Activated CD8-positive, alpha-beta memory T cell treated with anti-CD3 and anti-CD28 coated beads for 24 hours (primary cell): ENCODE results near the gene PIAS4.

Experiments
- DNase-seq: peaks from one replicate; pipeline ENCODE4 v3.0.0-alpha.2; 2020

The PIAS4 gene

DNA sequence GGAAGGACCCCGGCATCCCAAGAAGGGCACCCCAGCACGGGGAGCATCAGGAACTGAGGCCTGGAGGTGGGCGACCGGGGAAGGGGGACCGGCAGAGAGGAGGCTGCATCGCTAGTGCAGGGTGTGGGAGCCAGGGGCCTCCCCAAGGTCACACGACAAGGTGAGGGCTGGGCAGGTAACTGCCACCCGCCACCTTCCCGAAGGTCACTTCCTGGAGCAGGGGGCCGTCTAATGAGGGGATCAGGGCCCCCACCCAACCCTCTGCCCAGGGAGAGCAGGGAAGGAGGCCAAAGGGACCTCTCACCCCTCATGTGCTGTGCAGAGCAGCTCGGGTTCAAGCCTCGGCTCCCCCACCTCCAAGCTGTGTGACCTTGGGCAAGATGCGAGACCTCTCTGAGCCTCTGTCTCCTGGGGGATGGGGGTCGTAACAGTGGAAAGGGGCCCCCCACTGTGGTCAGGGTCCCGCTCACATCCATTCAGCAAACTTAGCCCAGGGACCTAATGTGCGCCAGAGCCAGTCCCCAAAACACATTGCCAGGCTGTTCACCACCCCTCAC is 53.2 kb downstream of the PIAS4 start:
- DNase-seq, result no peak

DNA sequence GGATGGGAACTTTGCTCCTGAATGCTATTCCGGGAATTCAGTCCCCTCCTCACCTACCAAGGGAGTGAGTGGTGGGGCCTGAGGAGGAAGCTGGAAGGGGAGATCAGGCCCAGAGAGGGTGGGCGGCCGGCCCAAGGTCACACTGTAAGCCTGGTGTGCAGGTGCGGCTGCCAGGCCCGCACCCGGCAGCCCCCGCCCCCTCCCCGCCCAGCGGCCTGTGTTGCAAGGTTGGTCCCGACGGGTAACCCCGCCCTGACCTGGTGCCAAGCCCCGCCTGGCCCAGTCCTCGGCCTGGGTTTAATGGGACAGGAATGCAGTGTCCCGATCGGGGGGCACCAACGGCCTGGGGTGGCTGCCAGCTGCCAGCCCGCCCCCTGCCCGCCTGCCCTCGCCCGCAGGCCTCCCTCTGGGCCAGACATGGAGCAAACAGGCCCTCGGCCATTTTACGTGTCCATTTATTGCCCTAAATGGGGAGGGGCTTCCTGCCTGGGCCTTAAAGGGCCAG is 53.7 kb downstream of the PIAS4 start:
- no peak for DNase-seq

DNA sequence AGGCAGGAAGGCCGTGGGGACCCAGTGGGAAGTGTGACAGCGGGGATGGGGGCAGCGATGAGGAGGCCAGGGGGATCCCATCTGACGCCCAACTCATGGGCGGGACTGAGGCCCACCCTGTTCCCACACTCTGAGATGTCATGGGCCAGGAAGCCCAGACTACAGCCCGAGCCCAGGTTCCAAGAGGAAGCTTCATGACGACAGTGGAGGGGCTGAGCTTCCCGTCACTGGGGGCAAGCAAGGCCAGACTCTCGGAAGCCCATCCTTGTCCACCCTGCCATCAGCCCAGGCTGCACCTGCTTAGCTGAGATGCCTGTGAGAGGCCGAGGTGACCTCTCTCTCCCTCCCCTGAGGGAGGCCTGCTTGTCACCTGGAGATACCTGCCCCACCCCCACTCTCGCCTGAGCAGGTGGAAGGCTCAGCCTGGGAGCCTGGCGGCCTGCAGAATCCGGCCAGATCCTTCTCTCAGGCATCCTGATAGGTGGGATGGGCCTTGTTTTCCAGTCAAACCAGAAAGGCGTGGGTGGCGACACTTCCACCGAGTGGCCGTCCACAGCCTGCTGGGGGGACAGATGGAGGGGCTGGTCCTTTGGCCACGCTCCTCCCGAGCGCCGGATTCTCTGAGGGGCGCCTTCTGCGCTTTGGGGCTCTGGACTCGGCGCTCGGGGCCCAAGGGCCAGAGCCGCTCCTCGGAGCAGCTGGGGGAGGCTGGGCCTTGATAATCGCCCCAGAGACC is 54.3 kb downstream of the PIAS4 start:
- no peak for DNase-seq

DNA sequence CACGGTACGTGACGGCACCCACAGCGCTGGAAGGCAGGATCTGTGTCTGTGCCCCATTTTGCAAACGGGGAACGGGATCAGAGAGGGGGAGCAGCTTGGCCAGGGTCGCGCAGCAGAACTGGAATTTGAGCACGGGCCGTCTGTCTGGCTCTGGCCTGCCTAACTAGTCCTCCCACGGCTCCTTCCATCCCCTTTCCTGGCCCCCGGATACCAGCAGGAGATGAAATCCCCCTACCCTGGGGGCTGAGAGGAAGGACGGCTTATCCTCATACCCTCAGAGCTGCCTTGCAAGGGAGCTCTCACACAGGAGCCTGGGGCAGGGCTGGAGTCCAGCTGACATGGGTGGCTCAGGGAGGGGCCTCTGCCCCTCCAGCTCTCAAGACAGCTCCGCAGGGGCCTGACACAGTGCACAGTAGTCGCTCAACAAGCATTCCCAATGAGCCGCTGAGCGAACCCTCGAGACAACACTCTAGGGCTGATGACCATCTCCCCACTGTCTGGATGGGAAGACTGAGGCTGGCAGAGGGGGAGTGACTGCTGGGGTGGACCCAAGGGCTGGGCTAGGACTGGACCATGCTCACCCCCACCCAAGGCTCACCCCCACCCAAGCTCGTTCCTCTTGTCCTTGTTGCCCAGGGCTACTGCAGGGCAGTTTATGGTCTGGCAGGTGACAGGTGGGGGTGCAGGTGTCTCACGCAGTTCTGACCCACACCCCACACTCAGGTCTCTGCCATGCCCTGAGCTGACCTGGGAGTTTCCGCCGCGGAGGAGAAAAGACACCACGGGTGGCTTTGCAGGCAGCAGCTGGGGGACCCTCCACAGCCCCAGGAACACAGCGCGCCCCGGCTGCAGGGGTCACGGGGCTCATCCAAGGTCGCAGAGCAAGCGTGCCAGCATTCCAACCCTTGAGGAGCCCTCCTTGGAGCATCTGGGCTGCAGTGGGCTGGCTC is 55.2 kb downstream of the PIAS4 start:
- DNase-seq, result no peak

DNA sequence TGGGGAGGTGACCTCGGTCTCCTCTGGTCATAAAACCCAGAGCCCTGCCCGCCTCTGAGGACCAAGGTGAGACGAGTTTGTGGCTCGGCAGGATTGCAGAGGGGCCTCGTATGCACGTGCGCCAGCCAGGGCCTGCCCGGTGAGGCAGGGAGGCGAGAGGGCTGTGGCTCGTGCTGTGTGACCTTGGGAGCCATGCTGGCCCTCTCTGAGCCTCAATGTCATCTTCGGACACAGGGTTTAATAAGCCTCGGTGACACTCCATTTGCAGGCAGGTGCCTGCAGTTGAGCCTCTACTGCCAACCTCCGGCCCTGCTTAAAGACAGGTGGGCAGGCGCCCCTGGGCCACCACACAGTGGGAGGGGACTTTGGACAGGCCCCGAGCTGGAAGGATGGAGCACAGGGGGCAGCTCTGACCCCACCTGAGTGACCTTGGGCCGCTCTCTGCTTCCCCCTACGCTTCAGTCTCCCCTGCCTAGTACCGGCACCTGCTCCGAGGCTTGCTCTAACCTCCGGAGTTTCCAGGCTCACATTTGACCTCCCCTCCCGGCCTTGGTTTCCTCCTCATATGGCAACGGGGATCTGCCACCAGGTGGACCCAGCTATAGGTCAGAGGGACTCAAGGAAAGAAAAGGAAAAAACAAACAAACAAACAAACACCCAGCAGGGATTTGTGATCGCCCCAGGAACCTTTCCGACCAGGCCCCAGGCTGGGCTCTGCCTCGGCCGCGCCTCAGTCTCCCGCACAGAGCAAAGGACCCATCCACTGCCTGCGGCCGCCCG is 56.0 kb downstream of the PIAS4 start:
- no peak for DNase-seq

DNA sequence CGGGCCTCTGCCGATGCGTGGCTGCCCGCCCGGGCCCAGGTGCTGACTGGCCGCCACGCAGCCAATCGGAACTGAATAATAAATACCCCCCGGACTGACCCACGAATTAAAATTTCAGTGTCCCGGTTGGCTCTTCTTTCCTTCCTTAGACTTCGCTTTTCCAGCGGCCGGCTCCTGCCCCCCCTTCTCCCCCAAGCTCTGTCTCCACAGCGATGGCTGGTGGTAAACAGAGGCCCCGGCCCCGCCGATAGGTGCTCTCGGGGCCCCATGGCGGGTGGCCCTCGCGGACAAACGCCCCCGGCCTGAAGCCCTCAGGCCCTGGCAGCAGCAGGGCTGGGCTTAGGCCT is 56.6 kb downstream of the PIAS4 start:
- no peak for DNase-seq

DNA sequence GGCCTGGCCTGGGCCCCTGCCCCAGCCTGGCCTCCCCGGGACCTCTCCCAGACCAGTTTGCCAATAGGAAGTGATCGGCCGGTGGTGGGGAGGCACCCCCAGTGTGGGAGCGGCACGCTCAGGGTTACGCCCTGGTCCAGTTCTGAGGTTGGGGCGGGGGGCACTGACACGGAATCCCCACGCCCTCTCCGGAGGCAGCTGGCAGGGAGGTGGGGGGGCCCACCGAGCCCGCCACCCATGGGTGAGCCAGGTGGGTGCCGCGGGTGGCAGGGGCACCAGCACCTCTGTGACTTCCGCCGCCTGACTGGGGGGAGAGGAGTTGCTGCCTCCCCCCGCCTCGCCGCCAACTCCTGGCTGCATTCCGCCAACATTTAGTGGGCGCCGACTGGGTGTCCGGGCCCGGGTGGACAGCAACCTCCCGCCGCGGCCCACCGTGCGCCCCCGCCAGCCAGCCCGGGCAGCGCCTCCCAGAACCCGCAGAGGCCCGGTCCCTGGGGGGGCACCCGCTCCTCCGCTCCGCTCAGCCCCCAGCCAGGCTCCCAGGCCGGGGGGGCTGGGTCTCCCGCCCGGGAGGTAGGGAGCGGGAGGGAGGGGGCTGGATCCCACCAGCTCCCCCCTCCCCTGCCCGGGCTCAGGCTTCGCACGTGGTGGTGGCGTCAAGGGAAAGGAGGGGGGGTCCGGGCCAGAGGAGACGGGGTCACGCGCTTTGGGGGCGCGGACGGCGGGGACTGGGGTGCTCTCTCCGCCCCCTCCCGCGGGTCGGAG is 57.1 kb downstream of the PIAS4 start:
- peak; percentile 80 for DNase-seq

DNA sequence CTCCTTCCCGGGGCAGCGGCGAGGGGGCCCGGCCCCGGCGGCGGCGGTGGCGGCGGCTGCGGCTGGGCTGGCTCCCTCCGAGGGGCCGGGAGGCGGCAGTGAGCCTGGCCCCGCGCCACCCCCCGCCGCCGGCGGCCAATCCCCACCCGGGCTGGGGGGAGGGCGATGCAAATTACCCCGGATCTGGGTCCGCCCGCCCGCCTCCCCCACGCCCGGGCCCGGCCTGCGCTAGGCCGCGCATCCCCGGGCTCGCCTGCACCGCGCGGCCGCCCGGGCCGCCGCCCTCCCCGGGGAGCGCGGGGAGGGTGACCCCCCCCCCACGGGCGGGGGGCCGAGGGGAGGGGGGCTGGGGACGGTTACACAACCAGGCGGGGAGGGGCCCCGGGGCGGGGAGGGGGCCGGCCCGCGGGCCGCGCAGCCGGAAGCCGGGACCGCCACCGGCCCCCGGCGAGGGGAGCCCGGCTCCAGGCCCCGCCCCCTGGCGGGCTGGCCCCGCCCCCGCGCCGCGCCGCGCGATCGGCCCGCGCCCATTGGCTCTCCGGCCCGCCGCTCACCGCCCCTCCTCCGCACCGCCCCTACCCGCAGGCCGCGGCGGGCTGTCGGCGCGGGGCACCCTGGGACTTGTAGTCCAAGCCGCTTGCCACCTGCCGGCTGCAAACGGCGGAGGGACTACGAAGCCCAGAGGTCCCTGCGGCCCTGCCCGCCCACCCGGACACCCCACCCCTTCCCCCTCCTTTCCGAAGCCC is 58.1 kb downstream of the PIAS4 start:
- DNase-seq, result peak; percentile 97

DNA sequence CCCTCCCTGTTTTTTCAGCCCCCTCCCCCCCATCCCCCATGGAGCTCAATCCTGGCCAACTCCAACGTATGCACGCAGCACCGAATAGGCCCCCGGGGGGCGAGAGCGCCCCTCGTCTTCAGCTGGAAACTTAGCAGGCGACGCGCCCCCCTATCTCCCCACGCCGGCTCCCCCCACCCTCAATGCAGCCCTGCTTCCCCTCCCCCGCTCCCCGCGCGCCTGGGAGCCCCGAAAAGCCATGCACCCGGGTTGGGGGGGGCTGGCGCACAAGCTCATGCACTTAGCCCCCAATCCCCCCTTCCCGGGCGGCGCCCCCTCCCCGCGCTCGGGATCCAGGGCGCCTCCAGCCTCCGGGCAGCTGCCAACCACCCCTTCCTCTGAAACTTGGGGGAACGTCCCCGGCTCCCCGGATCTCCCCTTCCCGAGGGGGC is 58.7 kb downstream of the PIAS4 start:
- DNase-seq, result peak; percentile 83

DNA sequence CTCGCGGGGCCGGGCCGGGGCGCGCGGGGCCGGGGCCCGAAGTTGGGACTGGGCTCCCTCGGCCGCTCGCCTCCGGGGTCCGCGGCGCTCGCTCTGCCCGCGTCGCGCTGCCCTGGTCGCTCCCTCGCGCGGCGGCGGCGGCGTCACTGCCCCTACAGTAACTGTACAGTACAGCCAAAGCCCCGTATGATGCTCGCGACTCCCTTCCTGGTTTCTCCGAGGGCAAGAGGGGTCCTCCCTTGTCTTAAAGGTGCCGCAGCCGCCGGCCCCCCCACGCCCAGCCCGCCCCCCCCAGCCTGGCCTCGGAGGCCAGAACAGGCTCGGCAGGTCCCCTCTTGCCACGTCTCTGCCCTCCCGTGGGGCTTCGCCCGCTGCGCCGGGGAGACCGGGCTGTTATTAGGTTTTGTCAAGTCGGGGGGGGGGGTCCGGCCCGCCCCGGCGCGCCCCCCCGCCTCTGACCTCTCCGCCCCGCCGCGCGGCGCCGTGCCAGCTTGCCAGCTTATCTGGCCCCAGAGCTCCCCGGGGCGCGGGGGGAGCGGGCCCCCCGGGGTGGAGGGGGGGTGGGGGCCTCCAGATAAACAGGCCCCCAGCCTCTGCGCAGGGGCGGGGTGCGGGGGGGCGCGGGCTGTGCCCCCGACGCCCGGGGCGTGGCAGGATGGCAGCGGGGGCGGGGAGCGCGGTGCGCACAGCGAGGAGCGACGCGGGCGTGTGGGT is 59.3 kb downstream of the PIAS4 start, which contains the start of gene ZBTB7A:
Gene ZBTB7A, minus strand, starts transcription at position 218 of the 714 bp plus-strand sequence. CDS start 11,667 bp downstream, outside the sequence.
- DNase-seq, result peak; percentile 88

DNA sequence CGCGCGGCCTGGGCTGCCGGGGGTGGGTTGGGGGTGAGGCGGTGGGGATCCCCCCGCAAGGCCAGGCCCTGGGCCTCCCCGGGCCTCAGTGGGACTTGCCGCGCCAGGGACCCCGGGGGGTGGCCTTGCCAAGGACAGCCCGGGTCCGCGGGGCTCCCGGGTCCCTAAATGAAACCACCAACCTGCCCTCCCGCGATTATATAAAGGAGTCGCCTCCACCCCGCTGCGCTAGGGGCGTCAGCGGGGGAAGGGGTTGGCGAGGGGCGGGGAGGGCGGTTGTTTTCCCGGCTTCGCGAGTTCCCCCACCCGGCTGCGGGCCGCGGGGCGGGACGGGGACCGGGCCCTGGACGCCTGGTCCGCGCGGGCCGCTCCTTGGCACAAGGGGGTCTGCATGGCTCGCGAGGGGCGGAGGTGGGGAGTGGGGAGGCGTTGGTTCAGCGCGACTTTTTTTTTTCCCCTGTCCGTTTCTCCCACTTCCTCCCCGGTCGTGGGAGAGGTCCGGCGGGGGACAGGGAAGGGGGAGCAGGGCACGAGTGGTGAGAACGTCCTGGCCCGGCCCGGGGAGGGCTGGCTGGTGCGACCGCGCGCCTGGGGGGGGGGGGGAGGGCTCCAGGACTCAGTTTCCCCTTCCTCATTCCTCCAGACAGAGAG is 60.0 kb downstream of the PIAS4 start:
- peak; percentile 84 for DNase-seq

DNA sequence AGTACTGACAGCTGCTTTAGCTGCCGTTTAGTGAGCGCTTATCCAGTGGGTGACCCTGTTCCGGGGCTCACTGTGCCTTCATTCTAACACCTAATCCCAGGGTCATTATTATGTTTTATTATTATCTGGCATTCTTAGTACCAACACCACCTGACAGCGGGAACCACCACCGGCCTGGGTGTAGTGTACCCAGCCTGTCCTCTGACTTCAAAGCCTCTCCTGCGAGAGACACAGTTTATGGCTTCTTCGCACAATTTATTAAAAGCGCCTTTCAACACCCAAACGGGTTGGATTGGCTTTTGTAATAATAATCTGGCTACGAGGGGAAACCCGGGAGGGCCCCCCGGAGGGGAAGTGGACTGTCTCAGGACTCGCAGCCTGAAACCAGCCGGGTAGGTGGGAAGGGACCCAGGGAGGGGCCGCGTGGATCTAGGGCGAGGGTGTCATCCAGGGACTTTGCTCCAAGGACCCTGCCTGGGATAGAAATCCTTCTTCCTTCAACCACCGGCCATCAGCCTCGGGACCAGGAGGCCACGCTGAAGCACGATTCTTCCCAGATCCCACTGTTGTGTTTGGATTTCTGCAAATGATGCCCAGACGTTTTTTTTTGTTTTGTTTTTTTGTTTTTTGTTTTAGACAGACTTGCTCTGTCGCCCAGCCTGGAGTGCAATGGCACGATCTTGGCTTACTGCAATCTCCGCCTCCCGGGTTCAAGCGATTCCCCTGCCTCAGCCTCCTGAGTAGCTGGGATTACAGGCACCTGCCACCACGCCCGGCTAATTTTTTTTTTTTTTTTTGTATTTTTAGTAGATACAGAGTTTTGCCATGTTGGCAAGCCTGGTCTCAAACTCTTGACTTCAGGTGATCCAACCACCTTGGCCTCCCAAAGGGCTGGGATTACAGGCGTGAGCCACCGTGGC is 60.8 kb downstream of the PIAS4 start:
- no peak for DNase-seq

DNA sequence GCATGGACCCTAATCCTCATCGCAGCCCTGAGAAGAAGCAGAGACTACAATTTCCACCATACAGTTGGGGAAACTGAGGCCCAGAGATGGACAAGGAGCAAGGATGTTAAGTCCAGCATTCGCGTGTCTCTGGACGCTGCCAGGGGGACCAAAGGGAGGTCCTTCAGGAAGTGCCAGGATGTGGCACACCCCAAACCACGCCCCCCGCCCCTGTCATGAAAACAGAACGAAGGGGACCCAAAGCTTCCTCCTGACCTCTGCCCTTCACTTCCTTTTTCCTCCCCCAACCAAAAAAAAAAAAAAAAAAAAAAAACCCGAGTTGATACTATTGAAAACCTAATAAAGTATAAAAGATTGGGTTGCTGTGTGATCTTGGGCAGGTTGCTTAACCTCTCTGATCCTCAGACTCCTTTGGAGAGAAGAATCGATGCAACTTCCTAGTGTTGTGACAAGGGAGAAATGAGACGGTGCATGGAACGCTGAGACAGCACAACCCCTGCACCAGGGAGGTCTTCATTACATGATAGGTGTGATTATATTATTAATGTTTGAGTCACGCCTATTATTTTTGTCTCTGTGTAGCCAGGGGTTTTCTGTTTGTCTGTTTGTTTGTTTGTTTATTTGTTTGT is 61.9 kb downstream of the PIAS4 start:
- DNase-seq, result peak; percentile 77

DNA sequence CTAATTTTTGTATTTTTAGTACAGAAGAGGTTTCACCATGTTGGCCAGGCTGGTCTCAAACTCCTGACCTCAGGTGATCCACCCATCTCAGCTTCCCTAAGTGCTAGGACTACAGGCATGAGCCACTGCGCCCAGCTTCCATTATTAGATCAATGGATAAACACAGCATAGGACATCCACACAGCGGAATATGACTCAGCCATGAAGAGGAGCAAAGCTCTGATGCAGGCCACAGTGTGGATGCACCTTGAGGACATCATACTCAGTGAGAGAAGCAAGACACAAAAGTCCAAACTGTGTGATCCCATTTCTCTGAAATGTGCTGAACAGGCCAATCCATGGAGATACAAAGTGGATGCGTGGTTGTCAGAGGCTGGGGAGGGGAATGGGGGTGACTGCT is 64.1 kb downstream of the PIAS4 start:
- no peak for DNase-seq

DNA sequence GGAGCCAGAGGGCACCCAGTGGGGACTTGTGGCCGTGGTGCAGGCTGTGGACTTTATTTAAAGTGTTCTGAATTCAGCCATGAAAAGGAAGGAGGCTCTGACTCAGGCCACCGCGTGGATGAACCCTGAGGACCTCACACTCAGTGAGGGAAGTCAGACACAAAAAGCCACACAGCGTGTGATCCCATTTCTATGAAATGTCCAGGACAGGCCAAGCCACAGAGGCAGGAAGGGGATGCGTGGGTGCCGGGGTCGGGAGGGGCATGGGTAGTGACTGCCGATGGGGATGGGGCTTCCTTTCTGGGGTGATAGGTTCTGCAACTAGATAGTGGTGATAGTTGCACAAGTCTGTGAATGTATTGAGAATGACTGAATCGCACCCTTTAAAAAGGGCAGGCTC is 67.8 kb downstream of the PIAS4 start:
- DNase-seq, result no peak

DNA sequence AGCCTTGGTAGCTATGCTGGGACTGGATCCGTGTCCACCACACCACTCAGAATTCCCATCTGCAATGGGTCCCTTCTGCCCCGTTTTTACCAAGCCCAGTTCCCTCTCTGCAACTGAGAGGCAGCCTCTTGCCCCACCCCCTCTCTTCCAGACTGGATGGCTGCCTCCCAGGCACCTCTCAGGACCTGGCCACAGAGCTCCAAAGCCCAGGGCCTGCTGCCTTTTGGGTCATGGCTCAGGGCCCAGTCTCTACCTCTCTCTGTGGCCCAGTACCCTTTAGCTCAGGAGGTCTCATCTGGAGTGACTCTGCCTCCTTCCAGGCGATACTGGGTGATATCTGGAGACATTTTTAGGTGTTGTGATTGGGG is 69.5 kb downstream of the PIAS4 start:
- no peak for DNase-seq

DNA sequence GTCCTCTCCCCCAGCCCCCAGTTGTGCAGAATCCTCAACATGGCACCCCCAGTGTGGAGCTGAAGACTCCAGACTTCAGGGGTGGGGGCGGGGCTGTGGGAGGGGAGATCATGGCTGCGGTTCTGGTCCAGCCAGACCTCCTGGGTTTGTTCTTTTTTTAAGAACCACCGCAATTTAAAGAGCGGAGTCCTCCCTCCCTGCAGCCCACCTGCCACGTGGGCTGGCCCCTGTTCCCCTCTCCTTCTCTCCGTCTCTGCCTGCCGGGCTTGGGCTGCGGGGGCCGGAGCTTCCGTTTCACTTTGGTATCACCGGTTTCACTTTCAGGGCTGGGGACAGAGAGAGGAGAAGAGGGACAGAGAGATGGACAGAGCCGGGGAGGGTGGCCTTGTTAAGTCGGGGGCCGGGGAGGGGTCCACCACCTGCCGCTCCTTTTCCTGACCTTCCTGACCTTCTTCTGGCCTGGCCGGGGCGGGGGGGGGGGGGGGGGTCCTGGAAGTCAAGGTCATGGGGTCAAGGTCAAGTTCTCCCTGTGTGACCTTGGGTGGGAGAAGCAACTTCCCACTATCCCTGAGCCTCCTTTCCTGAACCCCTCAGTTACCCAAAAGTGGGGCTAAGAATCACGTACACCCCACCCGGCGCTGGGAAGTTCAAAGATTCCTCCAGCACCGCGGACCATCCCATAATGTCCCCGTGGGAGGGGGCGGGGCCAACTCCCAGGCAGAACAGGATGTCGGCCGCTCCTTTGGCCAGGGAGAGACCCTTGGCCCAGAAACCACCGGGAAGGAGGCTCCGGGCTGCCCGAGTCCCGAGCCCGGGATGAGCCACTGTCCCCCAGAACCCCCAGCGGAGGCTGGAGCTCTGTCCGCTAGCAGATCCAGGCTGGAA is 70.5 kb downstream of the PIAS4 start:
- peak; percentile 81 for DNase-seq
